GM20431 (cell line): ENCODE results near the gene SIDT1.

Experiments used
- in situ Hi-C: fragments of 300-500 bp; cut with MseI, MboI; formaldehyde crosslinking; loops from one replicate; pipeline ENCODE4 v1.15.0; 2020; ENCODE audit warnings: low sequenced_read_pairs; ENCODE audit not compliant: unreplicated experiment

The SIDT1 gene

GRCh38 chr3:113664523-113665094 lies 132.3 kb downstream of the SIDT1 start:
- in situ Hi-C loops: no loop called here

GRCh38 chr3:113668015-113668414 lies 135.7 kb downstream of the SIDT1 start:
- in situ Hi-C loops: no loop called here

- in situ Hi-C loops: no loop called here
Observed at GRCh38 chr3:113673593-113673992, 141.2 kb downstream of the SIDT1 start.

GRCh38 chr3:113676261-113676660 lies 143.9 kb downstream of the SIDT1 start:
- in situ Hi-C loops: no loop called here

GRCh38 chr3:113677737-113678136 lies 145.4 kb downstream of the SIDT1 start:
- in situ Hi-C loops: no loop called here

GRCh38 chr3:113678773-113679172 lies 146.4 kb downstream of the SIDT1 start:
- in situ Hi-C loops: no loop called here
